Breast epithelium (tissue), 3 donors: Measurements from ENCODE around the gene EIF3C.
"Not testable (repeated sequence)": the region's sequence is repeated elsewhere in the genome, so short reads cannot be mapped to it uniquely, and the experiment has no call there.

Experiments used
- POLR2A ChIP-seq: fragments of 450-650 bp; IDR thresholded peaks from one replicate; pipeline ENCODE4 v1.6.1; 2016; ENCODE audit warnings: antibody characterized with exemption, mild to moderate bottlenecking, moderate library complexity
- POLR2AphosphoS5 ChIP-seq, 3 donors: sonication (generic); formaldehyde crosslinking; IDR thresholded peaks; one replicate each; pipeline ENCODE4 v1.6.1; 2017; ENCODE audit warnings: antibody characterized with exemption in 3 of 3
- TF ChIP-seq, protein P1 (sequence below), 3 donors: fragments of 450-650 bp; IDR thresholded peaks; one replicate each; pipeline ENCODE4 v1.5.1; 2016 to 2017; ENCODE audit warnings: antibody characterized with exemption in 3 of 3, mild to moderate bottlenecking in 3 of 3, moderate library complexity in 3 of 3

DNA sequence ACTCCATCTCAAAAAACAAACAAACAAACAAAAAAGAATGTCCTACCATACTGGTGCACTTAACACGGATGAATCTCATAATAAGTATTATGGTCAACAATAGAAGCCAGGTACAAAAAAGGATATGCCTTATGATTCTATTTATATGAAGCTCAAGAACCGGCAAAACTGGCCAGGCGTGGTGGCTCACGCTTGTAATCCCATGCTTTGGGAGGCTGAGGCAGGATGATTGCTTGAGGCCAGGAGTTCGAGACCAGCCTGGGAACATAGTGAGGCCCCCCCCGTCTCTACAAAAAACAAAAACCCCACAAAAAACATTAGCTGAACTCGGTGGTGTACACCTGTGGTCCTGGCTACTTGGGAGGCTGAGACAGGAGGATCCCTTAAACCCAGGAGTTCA lies 7.0 kb upstream of the EIF3C start:
- TF ChIP-seq, protein P1, sequence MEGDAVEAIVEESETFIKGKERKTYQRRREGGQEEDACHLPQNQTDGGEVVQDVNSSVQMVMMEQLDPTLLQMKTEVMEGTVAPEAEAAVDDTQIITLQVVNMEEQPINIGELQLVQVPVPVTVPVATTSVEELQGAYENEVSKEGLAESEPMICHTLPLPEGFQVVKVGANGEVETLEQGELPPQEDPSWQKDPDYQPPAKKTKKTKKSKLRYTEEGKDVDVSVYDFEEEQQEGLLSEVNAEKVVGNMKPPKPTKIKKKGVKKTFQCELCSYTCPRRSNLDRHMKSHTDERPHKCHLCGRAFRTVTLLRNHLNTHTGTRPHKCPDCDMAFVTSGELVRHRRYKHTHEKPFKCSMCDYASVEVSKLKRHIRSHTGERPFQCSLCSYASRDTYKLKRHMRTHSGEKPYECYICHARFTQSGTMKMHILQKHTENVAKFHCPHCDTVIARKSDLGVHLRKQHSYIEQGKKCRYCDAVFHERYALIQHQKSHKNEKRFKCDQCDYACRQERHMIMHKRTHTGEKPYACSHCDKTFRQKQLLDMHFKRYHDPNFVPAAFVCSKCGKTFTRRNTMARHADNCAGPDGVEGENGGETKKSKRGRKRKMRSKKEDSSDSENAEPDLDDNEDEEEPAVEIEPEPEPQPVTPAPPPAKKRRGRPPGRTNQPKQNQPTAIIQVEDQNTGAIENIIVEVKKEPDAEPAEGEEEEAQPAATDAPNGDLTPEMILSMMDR (IDR thresholded peaks at IDR 0.05) = not testable (repeated sequence)
- TF ChIP-seq POLR2A; POLR2AphosphoS5 (IDR thresholded peaks at IDR 0.05): not testable (repeated sequence)
